RKO (cell line): ENCODE results near the gene MUC5B.

Source experiments
- DNase-seq: peaks from one replicate; pipeline ENCODE4 v3.0.0-alpha.2; 2016; ENCODE audit warnings: low spot score

Gene MUC5B

GRCh38 chr11:1267441-1268100 lies 44.7 kb downstream of the MUC5B start:
- DNase-seq: peak; percentile 15

GRCh38 chr11:1269957-1270356 lies 47.1 kb downstream of the MUC5B start:
- no peak for DNase-seq

GRCh38 chr11:1270476-1270875 lies 47.6 kb downstream of the MUC5B start:
- no peak for DNase-seq

- no peak for DNase-seq
Observed at GRCh38 chr11:1271002-1271401, 48.1 kb downstream of the MUC5B start.

- no peak for DNase-seq
Observed at GRCh38 chr11:1271406-1271805, 48.5 kb downstream of the MUC5B start.

- DNase-seq: no peak
Observed at GRCh38 chr11:1271927-1272326, 49.1 kb downstream of the MUC5B start.

GRCh38 chr11:1272531-1272930 lies 49.7 kb downstream of the MUC5B start:
- no peak for DNase-seq

- no peak for DNase-seq
Observed at GRCh38 chr11:1274501-1274900, 51.6 kb downstream of the MUC5B start.

- no peak for DNase-seq
Observed at GRCh38 chr11:1275021-1275420, 52.2 kb downstream of the MUC5B start.

- DNase-seq: no peak
Observed at GRCh38 chr11:1276041-1276790, 53.4 kb downstream of the MUC5B start.

GRCh38 chr11:1276866-1277615 lies 54.2 kb downstream of the MUC5B start:
- no peak for DNase-seq

- no peak for DNase-seq
Observed at GRCh38 chr11:1277936-1278512, 55.2 kb downstream of the MUC5B start.

- no peak for DNase-seq
Observed at GRCh38 chr11:1278766-1279673, 56.2 kb downstream of the MUC5B start.

GRCh38 chr11:1279674-1280055 lies 56.8 kb downstream of the MUC5B start:
- no peak for DNase-seq

GRCh38 chr11:1280116-1281035 lies 57.5 kb downstream of the MUC5B start:
- DNase-seq: no peak

- DNase-seq: no peak
Observed at GRCh38 chr11:1281326-1281973, 58.6 kb downstream of the MUC5B start.

- DNase-seq: no peak
Observed at GRCh38 chr11:1281974-1282365, 59.1 kb downstream of the MUC5B start.

- no peak for DNase-seq
Observed at GRCh38 chr11:1283091-1283511, 60.2 kb downstream of the MUC5B start.

GRCh38 chr11:1283906-1284305 lies 61.0 kb downstream of the MUC5B start:
- no peak for DNase-seq

GRCh38 chr11:1285316-1285744 lies 62.5 kb downstream of the MUC5B start:
- DNase-seq: no peak
